WTC11 (cell line): ENCODE results near the gene KRT33A. TPM values are rescaled to one million over a fixed set of nuclear protein-coding genes. Genes with fewer than 3 reads are reported as not detected.

ENCODE experiments used
- ATAC-seq: fragments of 200-7000 bp; cut with Tn5 transposase; 2 replicates; pipeline ENCODE4 v1.10.0; 2021; ENCODE audit warnings: mild to moderate bottlenecking, moderate library complexity
- CTCF ChIA-PET: fragments of 300-600 bp; sonication (Branson Sonifier 250); formaldehyde crosslinking; loops from one replicate; lab custom pipeline; 2021; ENCODE audit warnings: antibody characterized with exemption; lab: Charles Lee
- POLR2A ChIA-PET: fragments of 350-600 bp; sonication (Branson Sonifier 250); formaldehyde crosslinking; loops from one replicate; lab custom pipeline; 2021; ENCODE audit warnings: antibody characterized with exemption; lab: Charles Lee
- DNase-seq: peaks from one replicate; pipeline ENCODE4 v3.0.0; 2021; ENCODE audit warnings: low spot score
- H3K27ac Mint-ChIP-seq: 2 replicates; pipeline ENCODE4 v1.8.0; 2021; ENCODE audit warnings: mixed read lengths
- H3K27me3 Mint-ChIP-seq: 2 replicates; pipeline ENCODE4 v1.8.0; 2021; ENCODE audit warnings: low read depth, mild to moderate bottlenecking, moderate library complexity, mixed read lengths
- H3K36me3 Mint-ChIP-seq: 2 replicates; pipeline ENCODE4 v1.8.0; 2021; ENCODE audit warnings: mixed read lengths
- H3K4me1 Mint-ChIP-seq: 2 replicates; pipeline ENCODE4 v1.8.0; 2022; ENCODE audit warnings: mixed read lengths
- H3K4me3 Mint-ChIP-seq: 2 replicates; pipeline ENCODE4 v1.8.0; 2021; ENCODE audit warnings: mild to moderate bottlenecking, moderate library complexity, mixed read lengths
- H3K9me3 Mint-ChIP-seq: 2 replicates; pipeline ENCODE4 v1.8.0; 2021; ENCODE audit warnings: mixed read lengths
- CREB1 ChIP-seq: sonication (generic); formaldehyde crosslinking; IDR thresholded peaks from 2 replicates; pipeline ENCODE4 v1.8.0; 2023; ENCODE audit warnings: mild to moderate bottlenecking, missing genetic modification reagents
- CREM ChIP-seq: sonication (generic); formaldehyde crosslinking; IDR thresholded peaks from 2 replicates; pipeline ENCODE4 v1.8.1; 2022; ENCODE audit warnings: mild to moderate bottlenecking, missing genetic modification reagents, moderate library complexity
- ELF4 ChIP-seq: sonication (generic); formaldehyde crosslinking; IDR thresholded peaks from 2 replicates; pipeline ENCODE4 v1.8.1; 2022; ENCODE audit warnings: low read depth, mild to moderate bottlenecking, moderate library complexity, missing genetic modification reagents
- ESRRA ChIP-seq: sonication (generic); formaldehyde crosslinking; IDR thresholded peaks from 2 replicates; pipeline ENCODE4 v1.8.1; 2022; ENCODE audit warnings: mild to moderate bottlenecking, missing genetic modification reagents, borderline replicate concordance
- FOXP1 ChIP-seq: sonication (generic); formaldehyde crosslinking; IDR thresholded peaks from 2 replicates; pipeline ENCODE4 v1.8.0; 2022; ENCODE audit warnings: missing genetic modification reagents, mild to moderate bottlenecking, moderate library complexity, borderline replicate concordance
- GABPB1 ChIP-seq: sonication (generic); formaldehyde crosslinking; IDR thresholded peaks from 2 replicates; pipeline ENCODE4 v1.8.1; 2023; ENCODE audit warnings: mild to moderate bottlenecking, missing genetic modification reagents
- JAZF1 ChIP-seq: fragments of 250-450 bp; sonication (Bioruptor Pico); IDR thresholded peaks from 2 replicates; pipeline ENCODE4 v1.9.0; 2021; ENCODE audit warnings: moderate library complexity, mild to moderate bottlenecking, inconsistent platforms
- JUN ChIP-seq: sonication (generic); formaldehyde crosslinking; IDR thresholded peaks from 2 replicates; pipeline ENCODE4 v1.8.0; 2023; ENCODE audit warnings: mild to moderate bottlenecking, missing genetic modification reagents
- KAT7 ChIP-seq: sonication (generic); formaldehyde crosslinking; IDR thresholded peaks from 2 replicates; pipeline ENCODE4 v1.8.1; 2023; ENCODE audit warnings: missing genetic modification reagents, mild to moderate bottlenecking, borderline replicate concordance
- NR3C1 ChIP-seq: sonication (generic); formaldehyde crosslinking; conservative IDR thresholded peaks from 2 replicates; pipeline ENCODE4 v1.8.1; 2023; ENCODE audit warnings: low read depth, mild to moderate bottlenecking, missing genetic modification reagents
- OVOL2 ChIP-seq: fragments of 250-450 bp; sonication (Bioruptor Pico); IDR thresholded peaks from 2 replicates; pipeline ENCODE4 v1.9.0; 2021; ENCODE audit warnings: mild to moderate bottlenecking, borderline replicate concordance
- SOX15 ChIP-seq: fragments of 250-450 bp; sonication (Bioruptor Pico); IDR thresholded peaks from 2 replicates; pipeline ENCODE4 v1.9.0; 2021; ENCODE audit warnings: mild to moderate bottlenecking
- SP1 ChIP-seq: sonication (generic); formaldehyde crosslinking; conservative IDR thresholded peaks from 2 replicates; pipeline ENCODE4 v1.8.1; 2022; ENCODE audit warnings: missing genetic modification reagents
- TCF7 ChIP-seq: sonication (generic); formaldehyde crosslinking; IDR thresholded peaks from 2 replicates; pipeline ENCODE4 v1.8.0; 2022; ENCODE audit warnings: mild to moderate bottlenecking, low read depth, missing genetic modification reagents, moderate library complexity
- ZNF138 ChIP-seq: sonication (generic); formaldehyde crosslinking; conservative IDR thresholded peaks from 2 replicates; pipeline ENCODE4 v1.8.1; 2022; ENCODE audit warnings: mild to moderate bottlenecking, moderate library complexity, missing genetic modification reagents
- ZNF232 ChIP-seq: sonication (generic); formaldehyde crosslinking; IDR thresholded peaks from 2 replicates; pipeline ENCODE4 v1.8.0; 2022; ENCODE audit warnings: mild to moderate bottlenecking, missing genetic modification reagents
- ZNF671 ChIP-seq: fragments of 250-450 bp; sonication (Bioruptor Pico); IDR thresholded peaks from 2 replicates; pipeline ENCODE4 v1.8.0; 2021; ENCODE audit warnings: mild to moderate bottlenecking
- total RNA-seq: library from RNA; stranded (reverse); gene quantifications from 3 replicates; pipeline ENCODE4 v1.2.3, GENCODE V29; 2021
- TF ChIP-seq, protein P1 (sequence below): fragments of 250-450 bp; sonication (Bioruptor Pico); IDR thresholded peaks from 2 replicates; pipeline ENCODE4 v1.8.0; 2021; ENCODE audit warnings: mild to moderate bottlenecking
- TF ChIP-seq, protein P2 (sequence below): fragments of 250-450 bp; sonication (Bioruptor Pico); IDR thresholded peaks from 2 replicates; pipeline ENCODE4 v2.1.2; 2022; ENCODE audit warnings: mild to moderate bottlenecking, moderate library complexity
- TF ChIP-seq, protein P3 (sequence below): sonication (generic); formaldehyde crosslinking; IDR thresholded peaks from 2 replicates; pipeline ENCODE4 v1.8.0; 2022; ENCODE audit warnings: mild to moderate bottlenecking, missing genetic modification reagents
- TF ChIP-seq, protein P4 (sequence below): sonication (generic); formaldehyde crosslinking; IDR thresholded peaks from 2 replicates; pipeline ENCODE4 v1.8.0; 2022; ENCODE audit warnings: mild to moderate bottlenecking, missing genetic modification reagents
- TF ChIP-seq, protein P5 (sequence below): sonication (generic); formaldehyde crosslinking; IDR thresholded peaks from 2 replicates; pipeline ENCODE4 v1.8.1; 2022; ENCODE audit warnings: missing genetic modification reagents, borderline replicate concordance
- TF ChIP-seq, protein P6 (sequence below): sonication (generic); formaldehyde crosslinking; IDR thresholded peaks from 2 replicates; pipeline ENCODE4 v1.8.1; 2023; ENCODE audit warnings: mild to moderate bottlenecking, moderate library complexity, missing genetic modification reagents
- TF ChIP-seq, protein P7 (sequence below): sonication (generic); formaldehyde crosslinking; IDR thresholded peaks from 2 replicates; pipeline ENCODE4 v1.8.1; 2022; ENCODE audit warnings: mild to moderate bottlenecking, missing genetic modification reagents, moderate library complexity, borderline replicate concordance
- TF ChIP-seq, protein P8 (sequence below): sonication (generic); formaldehyde crosslinking; conservative IDR thresholded peaks from 2 replicates; pipeline ENCODE4 v1.8.1; 2022; ENCODE audit warnings: mild to moderate bottlenecking, missing genetic modification reagents

KRT33A gene
- total RNA-seq, 1 experiment from 2014 or later, result not detected

DNA sequence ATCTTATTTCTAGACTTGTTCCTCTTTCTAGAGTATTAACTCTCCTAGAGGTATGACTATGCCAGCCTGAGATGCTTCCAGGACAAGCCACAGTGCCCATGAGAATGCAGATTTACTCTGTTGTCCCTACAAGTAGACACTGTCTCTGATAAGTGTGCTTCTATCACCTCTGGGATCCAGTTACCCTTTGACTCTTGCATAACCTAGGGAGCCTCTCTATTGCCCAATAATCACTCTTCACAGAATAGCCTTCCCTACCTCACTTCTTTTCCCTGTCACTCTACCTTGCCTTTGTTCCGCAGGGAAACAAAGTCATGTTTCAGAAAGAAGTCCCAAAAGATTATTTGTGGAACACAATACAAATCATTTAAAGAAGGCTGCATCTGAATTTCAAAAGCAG, 33.1 kb upstream of the KRT33A start:
- DNase-seq, result no peak
- Mint-ChIP-seq H3K27ac (no peak overlapping the region), H3K27me3 (peaks cover 6% of the 10 kb centered on the region), H3K9me3 (peaks cover 22% of the 10 kb centered on the region), H3K36me3 (peaks cover 6% of the 10 kb centered on the region), H3K4me1 (no peaks in the 10 kb centered on the region), H3K4me3 (no peak overlapping the region)
- ChIA-PET POLR2A (no interaction called here), CTCF (no interaction called here)
- ATAC-seq, result no peak
- TF ChIP-seq GABPB1 (CRISPR knock-in tag) (no peak), OVOL2 (CRISPR knock-in tag) (no peak), JAZF1 (CRISPR knock-in tag) (no peak), ESRRA (CRISPR knock-in tag) (no peak), JUN (no peak), ELF4 (CRISPR knock-in tag) (no peak), FOXP1 (CRISPR knock-in tag) (no peak), SP1 (no peak), ZNF671 (CRISPR knock-in tag) (no peak), KAT7 (CRISPR knock-in tag) (no peak), ZNF138 (CRISPR knock-in tag) (no peak), NR3C1 (CRISPR knock-in tag) (no peak)
- TF ChIP-seq, protein P1, sequence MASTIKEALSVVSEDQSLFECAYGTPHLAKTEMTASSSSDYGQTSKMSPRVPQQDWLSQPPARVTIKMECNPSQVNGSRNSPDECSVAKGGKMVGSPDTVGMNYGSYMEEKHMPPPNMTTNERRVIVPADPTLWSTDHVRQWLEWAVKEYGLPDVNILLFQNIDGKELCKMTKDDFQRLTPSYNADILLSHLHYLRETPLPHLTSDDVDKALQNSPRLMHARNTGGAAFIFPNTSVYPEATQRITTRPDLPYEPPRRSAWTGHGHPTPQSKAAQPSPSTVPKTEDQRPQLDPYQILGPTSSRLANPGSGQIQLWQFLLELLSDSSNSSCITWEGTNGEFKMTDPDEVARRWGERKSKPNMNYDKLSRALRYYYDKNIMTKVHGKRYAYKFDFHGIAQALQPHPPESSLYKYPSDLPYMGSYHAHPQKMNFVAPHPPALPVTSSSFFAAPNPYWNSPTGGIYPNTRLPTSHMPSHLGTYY, result no peak
- TF ChIP-seq, protein P2, sequence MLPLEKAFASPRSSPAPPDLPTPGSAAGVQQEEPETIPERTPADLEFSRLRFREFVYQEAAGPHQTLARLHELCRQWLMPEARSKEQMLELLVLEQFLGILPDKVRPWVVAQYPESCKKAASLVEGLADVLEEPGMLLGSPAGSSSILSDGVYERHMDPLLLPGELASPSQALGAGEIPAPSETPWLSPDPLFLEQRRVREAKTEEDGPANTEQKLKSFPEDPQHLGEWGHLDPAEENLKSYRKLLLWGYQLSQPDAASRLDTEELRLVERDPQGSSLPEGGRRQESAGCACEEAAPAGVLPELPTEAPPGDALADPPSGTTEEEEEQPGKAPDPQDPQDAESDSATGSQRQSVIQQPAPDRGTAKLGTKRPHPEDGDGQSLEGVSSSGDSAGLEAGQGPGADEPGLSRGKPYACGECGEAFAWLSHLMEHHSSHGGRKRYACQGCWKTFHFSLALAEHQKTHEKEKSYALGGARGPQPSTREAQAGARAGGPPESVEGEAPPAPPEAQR (CRISPR knock-in tag), result no peak
- TF ChIP-seq, protein P3, sequence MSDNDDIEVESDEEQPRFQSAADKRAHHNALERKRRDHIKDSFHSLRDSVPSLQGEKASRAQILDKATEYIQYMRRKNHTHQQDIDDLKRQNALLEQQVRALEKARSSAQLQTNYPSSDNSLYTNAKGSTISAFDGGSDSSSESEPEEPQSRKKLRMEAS (CRISPR knock-in tag), result no peak
- TF ChIP-seq, protein P4, sequence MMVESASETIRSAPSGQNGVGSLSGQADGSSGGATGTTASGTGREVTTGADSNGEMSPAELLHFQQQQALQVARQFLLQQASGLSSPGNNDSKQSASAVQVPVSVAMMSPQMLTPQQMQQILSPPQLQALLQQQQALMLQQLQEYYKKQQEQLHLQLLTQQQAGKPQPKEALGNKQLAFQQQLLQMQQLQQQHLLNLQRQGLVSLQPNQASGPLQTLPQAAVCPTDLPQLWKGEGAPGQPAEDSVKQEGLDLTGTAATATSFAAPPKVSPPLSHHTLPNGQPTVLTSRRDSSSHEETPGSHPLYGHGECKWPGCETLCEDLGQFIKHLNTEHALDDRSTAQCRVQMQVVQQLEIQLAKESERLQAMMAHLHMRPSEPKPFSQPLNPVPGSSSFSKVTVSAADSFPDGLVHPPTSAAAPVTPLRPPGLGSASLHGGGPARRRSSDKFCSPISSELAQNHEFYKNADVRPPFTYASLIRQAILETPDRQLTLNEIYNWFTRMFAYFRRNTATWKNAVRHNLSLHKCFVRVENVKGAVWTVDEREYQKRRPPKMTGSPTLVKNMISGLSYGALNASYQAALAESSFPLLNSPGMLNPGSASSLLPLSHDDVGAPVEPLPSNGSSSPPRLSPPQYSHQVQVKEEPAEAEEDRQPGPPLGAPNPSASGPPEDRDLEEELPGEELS (CRISPR knock-in tag), result no peak
- TF ChIP-seq, protein P5, sequence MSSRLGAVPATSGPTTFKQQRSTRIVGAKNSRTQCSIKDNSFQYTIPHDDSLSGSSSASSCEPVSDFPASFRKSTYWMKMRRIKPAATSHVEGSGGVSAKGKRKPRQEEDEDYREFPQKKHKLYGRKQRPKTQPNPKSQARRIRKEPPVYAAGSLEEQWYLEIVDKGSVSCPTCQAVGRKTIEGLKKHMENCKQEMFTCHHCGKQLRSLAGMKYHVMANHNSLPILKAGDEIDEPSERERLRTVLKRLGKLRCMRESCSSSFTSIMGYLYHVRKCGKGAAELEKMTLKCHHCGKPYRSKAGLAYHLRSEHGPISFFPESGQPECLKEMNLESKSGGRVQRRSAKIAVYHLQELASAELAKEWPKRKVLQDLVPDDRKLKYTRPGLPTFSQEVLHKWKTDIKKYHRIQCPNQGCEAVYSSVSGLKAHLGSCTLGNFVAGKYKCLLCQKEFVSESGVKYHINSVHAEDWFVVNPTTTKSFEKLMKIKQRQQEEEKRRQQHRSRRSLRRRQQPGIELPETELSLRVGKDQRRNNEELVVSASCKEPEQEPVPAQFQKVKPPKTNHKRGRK (CRISPR knock-in tag), result no peak
- TF ChIP-seq, protein P6, sequence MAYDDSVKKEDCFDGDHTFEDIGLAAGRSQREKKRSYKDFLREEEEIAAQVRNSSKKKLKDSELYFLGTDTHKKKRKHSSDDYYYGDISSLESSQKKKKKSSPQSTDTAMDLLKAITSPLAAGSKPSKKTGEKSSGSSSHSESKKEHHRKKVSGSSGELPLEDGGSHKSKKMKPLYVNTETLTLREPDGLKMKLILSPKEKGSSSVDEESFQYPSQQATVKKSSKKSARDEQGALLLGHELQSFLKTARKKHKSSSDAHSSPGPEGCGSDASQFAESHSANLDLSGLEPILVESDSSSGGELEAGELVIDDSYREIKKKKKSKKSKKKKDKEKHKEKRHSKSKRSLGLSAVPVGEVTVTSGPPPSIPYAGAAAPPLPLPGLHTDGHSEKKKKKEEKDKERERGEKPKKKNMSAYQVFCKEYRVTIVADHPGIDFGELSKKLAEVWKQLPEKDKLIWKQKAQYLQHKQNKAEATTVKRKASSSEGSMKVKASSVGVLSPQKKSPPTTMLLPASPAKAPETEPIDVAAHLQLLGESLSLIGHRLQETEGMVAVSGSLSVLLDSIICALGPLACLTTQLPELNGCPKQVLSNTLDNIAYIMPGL, result no peak

DNA sequence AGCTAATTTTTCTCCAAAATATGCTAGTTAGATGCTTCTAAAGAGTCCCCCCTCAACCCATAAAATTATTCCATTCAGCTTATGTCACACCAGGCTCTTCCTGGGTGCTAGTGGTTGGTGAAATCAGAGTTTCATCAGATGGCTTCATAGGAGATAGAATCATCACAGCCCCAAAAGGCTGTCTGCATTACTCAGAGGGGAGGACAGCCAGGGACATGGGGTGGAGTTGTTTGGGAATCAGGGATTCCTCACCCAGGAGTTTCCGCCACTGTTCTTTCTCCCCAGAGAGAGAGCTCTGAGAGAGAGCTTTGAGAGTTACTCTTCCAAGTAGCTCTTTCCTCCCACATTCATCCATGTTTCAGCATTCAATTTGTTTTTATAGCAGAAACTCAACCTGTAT, 31.8 kb upstream of the KRT33A start:
- Mint-ChIP-seq H3K4me3 (no peak overlapping the region), H3K9me3 (peaks cover 28% of the 10 kb centered on the region), H3K27me3 (peaks cover 8% of the 10 kb centered on the region), H3K27ac (no peak overlapping the region), H3K4me1 (peaks cover 7% of the 10 kb centered on the region), H3K36me3 (peaks cover 8% of the 10 kb centered on the region)
- CTCF ChIA-PET, result interaction anchor here (1.4 kb wide), 1 partner anchor 167 kb away, joined by 5 read pairs; no protein-coding TSS in a partner anchor
- no peak for DNase-seq
- POLR2A ChIA-PET, result no interaction called here
- ATAC-seq, result no peak
- TF ChIP-seq ZNF232 (CRISPR knock-in tag) (no peak), CREM (CRISPR knock-in tag) (no peak), SOX15 (CRISPR knock-in tag) (no peak), TCF7 (CRISPR knock-in tag) (no peak), CREB1 (CRISPR knock-in tag) (no peak)
- TF ChIP-seq, protein P7, sequence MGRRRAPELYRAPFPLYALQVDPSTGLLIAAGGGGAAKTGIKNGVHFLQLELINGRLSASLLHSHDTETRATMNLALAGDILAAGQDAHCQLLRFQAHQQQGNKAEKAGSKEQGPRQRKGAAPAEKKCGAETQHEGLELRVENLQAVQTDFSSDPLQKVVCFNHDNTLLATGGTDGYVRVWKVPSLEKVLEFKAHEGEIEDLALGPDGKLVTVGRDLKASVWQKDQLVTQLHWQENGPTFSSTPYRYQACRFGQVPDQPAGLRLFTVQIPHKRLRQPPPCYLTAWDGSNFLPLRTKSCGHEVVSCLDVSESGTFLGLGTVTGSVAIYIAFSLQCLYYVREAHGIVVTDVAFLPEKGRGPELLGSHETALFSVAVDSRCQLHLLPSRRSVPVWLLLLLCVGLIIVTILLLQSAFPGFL, result no peak
- TF ChIP-seq, protein P8, sequence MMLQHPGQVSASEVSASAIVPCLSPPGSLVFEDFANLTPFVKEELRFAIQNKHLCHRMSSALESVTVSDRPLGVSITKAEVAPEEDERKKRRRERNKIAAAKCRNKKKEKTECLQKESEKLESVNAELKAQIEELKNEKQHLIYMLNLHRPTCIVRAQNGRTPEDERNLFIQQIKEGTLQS (CRISPR knock-in tag), result no peak
- TF ChIP-seq, protein P2 (CRISPR knock-in tag), result no peak
